Keratinocyte (primary cell): ENCODE data around the gene KIAA1755.

ENCODE experiments used
- CTCF ChIP-seq, 3 experiments: IDR thresholded peaks in 1 of 3; conservative IDR thresholded peaks in 1 of 3; optimal IDR thresholded peaks in 1 of 3; 2 replicates in 2 of 3; 3 replicates in 1 of 3; pipeline versions ENCODE3 to v1.5.1; 2011; ENCODE audit warnings: low read length in 3 of 3, mild to moderate bottlenecking in 3 of 3, moderate library complexity in 2 of 3, control low read depth in 1 of 3, inconsistent platforms in 1 of 3; ENCODE audit not compliant: insufficient read depth in 2 of 3; ENCODE audit errors: extremely low read depth in 1 of 3
- EZH2 ChIP-seq: IDR thresholded peaks from one replicate; pipeline ENCODE4 v1.6.1; 2012; ENCODE audit warnings: inconsistent platforms, mild to moderate bottlenecking, low read length, moderate library complexity

- no peak for TF ChIP-seq CTCF (optimal IDR thresholded peaks at IDR 0.05 in 1 of 3, IDR thresholded peaks at IDR 0.05 in 1 of 3, conservative IDR thresholded peaks at IDR 0.05 in 1 of 3; ENCODE audit: extremely low read depth in 1 of 3, insufficient read depth in 2 of 3, low read length in 3 of 3)
- no peak for TF ChIP-seq EZH2
Observed at GRCh38 chr20:38162149-38162548, 98.4 kb downstream of the KIAA1755 start.
